GM19025 (cell line): ENCODE data around the gene ZNF438.
"Not testable (repeated sequence)": the region's sequence is repeated elsewhere in the genome, so short reads cannot be mapped to it uniquely, and the experiment has no call there.

ENCODE experiments used
- ATAC-seq: cut with Tn5 transposase; IDR thresholded peaks from one replicate; pipeline ENCODE4 v1.9.1; 2021; ENCODE audit warnings: mild to moderate bottlenecking, low read depth, moderate library complexity; ENCODE audit not compliant: unreplicated experiment

The ZNF438 gene

DNA sequence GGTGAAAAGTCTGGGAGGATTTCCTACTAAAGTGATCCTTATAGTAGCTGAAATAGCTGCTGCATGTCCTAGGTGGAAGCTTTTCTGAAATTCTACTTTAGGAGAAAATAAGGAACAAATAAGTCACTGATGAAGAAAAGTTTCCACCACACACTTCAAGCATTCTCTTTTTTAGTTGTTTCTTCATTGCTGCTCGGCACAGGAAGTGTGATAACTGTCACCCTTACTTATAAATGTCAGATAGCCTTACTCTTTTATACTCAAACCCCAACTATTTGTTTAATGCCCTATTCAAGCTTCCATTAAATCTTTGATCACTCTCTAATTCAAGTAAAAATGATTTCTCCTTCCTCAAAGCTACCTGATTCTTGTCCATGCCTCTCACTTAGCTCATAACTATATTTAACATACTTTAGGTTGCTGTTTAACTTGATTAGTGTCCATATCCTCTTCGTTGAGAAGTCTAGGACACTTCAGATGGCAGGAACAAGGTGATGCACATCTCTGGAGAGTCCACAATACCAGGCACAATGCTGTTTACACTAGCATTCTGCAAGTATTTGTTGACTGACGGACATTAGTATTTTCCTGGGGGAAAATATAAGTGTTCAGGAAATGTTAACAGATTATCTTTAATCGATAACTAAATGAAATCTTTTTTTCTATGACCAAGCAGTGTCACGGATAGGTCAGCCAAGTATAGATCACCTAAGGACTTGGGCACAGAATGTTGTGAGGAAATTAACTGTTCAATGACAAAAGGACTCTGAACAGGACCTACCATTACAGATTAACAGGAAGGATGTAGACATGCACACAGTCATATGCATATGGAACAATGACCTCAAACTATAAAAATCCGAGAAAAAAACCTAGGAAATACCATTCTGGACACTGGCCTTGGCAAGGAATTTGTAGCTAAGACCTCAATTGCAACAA lies 67.4 kb downstream of the ZNF438 start:
- no peak for ATAC-seq

DNA sequence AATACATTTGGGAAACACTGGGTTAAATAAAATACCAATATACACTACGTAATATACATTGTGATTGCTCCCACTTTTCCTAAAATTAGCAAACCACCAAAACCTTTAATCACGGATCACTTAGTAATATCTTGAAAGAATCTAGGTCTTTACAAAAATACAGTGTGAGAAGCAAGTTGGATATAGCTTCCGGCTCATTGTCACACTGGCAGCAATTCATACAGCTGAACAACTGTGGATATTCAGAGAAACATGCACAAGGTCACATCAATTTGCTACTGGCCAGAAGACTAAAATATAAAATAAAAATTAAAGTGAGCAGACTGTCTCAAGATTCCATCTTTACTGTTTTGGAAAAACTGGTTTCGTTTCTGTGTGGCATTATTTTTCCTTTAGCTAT lies 69.1 kb downstream of the ZNF438 start:
- ATAC-seq = no peak

DNA sequence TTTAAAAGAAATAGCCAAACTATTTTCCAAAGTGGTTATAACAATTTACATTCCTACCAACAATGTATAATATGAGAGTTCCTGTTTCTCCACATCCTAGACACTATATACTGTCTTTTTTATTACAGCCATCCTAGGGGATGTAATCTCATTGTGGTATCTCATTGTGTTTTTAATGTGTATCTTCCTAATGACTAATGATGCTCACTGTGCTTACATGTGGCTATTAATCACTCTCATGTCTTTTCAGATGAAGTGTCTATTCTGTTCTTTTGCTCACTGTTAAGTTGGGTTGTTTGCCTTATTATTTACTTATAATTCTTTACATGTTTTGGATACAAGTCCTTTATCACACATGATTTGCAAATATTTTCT lies 71.8 kb downstream of the ZNF438 start:
- ATAC-seq = no peak

DNA sequence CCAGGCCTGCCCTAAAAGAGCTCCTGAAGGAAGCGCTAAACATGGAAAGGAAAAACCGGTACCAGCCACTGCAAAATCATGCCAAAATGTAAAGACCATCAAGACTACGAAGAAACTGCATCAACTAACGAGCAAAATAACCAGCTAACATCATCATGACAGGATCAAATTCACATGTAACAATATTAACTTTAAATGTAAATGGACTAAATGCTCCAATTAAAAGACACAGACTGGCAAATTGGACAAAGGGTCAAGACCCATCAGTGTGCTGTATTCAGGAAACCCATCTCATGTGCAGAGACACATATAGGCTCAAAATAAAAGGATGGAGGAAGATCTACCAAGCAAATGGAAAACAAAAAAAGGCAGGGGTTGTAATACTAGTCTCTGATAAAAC lies 82.4 kb downstream of the ZNF438 start:
- ATAC-seq = not testable (repeated sequence)

DNA sequence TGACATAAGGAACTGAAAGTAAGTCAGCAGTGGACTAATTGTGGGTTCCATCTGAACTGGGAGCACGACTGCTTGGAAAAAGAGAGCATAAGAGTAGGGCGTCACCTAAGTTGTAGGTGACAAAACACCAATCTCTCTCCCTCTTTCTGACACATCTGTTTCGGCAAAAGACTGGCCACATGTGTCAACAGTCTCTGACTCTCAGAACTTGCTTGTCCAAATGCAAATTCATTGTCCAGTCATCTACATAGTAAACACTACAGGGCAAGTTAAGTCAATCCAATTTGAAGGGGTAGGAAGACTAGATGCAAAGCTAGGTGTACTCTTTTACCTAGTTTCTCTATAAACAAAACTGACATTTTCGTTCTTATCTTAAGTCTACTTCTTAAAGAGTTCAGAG lies 87.7 kb downstream of the ZNF438 start:
- no peak for ATAC-seq

DNA sequence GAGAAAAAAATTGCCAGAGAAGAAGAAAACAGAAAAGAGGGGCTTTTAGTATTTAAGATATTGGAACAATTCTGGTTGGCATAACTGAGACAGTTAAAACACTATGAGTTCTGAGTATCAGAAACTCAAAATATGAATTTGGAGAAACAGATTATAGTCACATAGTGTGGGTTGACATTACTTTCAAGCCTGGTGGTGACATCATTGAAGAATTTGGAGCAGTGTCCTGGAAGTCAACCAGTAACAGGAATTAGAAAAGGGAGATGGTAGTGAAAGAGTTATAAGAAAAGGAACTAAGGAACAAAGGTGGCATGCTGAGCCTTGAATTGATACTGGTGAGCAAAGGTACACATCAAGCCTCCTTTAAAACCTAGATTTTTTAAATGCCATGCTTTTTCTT lies 88.2 kb downstream of the ZNF438 start:
- ATAC-seq = no peak

DNA sequence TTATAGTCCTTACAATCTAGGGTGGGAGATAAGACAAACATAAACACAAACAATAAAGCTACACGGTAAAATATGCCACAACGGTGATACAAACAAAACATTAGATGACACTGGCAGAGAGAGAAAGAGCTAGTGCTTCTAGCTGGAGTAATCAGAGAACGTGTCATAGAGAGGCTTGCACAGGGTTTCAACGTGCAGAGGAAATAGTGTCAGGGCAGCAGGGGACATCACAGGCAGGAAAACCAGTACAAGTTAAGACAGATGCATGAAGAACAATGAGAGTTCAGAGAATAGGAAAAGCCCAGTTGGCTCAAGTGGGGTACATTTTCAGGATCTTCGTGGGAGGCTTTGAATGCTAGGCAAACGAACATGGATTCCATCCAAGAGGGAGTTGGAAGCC lies 91.4 kb downstream of the ZNF438 start:
- ATAC-seq = no peak

DNA sequence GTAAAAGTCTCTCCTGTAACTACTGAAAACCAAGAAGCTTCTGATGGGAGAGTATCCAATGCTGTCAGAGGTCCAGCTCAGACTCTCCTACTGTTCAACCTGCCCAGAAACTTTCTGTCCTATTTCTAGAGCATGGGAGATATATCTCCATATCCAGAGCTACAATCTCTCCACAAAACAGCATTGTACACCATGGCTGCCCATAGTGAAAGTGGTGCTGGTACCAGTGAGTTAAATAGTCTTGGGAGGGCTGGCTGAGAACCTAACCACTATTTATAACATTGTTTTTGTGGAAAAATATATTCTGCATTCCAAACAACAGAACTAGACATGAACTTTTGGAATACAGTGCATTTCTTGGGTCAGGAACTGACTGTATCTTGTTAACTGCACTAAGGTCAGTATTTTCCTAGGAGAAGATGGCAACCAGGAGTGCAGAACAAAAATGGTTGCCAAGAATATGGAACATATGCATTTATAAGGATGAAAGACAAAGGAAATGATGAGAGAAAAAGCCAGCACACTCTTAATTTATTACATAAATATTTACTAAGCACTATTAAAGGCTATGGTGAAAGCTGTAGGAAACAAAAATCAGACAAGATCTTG lies 91.9 kb downstream of the ZNF438 start:
- no peak for ATAC-seq

DNA sequence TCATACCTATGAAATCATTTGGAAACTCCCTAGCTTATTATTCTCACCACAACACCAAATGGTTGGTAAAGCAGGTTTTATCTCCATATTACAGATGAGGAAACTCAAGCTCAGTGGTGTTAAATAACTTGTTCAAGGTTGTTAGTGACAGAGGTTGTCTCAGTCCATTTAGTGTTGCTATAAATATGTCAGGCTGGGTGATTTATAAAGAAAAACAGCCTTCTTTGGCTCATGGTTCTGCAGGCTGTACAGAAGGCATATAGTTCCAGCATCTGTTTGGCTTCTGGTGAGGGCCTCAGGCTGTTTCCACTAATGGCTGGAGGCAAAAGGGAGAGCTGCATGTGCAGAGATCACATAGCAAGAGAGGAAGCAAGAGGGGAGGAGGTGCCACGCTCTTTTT lies 96.6 kb downstream of the ZNF438 start:
- no peak for ATAC-seq

DNA sequence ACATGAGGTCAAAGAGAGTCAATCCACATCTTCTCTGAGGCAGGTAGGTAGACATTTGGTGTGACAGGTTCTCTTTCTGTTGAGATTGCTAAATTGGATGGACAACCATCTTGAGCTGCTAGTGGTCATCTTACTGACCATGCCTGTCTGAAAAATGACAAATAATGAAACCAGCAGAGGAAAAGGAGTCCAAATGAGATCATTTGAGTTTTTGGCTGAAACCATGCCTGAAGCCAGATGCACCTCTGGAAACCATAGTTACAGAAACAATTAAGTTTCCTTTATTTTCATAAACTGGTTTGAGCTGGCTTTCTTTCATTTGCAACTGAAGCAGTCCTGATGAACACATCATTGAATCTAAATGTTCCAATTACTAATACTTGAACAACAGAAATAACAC lies 100.6 kb downstream of the ZNF438 start:
- ATAC-seq = no peak

DNA sequence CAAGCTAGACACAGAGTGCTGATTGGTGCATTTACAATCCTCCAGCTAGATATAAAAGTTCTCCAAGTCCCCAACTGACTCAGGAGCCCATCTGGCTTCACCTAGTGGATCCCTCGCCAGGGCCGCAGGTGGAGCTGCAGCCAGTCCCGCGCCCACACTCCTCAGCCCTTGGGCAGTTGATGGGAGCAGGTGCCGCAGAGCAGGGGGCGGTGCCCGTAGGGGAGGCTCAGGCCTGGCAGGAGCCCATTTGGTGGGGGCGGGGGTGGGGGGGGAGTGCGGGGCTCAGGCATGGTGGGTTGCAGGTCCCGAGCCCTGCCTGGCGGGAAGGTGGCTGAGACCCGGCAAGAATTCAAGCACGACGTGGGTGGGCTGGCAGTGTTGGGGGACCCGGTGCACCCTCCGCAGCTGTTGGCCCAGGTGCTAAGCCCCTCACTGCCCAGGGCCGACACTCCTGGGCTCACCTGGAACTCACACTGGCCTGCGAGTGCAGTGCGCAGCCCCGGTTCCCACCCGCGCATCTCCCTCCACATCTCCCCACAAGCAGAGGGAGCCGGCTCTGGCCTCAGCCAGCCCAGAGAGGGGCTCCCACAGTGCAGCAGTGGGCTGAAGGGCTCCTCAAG lies 101.7 kb downstream of the ZNF438 start:
- ATAC-seq = no peak

DNA sequence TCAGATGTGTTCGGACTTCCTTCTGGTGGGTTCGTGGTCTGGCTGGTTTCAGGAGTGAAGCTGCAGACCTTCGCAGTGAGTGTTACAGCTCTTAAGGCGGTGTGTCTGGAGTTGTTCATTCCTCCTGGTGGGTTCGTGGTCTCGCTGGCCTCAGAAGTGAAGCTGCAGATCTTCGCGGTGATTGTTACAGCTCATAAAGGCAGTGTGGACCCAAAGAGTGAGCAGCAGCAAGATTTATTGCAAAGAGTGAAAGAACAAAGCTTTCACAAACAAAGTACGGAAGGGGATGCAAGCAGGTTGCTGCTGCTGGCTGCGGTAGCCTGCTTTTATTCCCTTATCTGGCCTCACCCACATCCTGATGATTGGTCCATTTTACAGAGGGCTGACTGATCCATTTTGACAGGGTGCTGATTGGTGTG lies 102.3 kb downstream of the ZNF438 start:
- not testable (repeated sequence) for ATAC-seq

DNA sequence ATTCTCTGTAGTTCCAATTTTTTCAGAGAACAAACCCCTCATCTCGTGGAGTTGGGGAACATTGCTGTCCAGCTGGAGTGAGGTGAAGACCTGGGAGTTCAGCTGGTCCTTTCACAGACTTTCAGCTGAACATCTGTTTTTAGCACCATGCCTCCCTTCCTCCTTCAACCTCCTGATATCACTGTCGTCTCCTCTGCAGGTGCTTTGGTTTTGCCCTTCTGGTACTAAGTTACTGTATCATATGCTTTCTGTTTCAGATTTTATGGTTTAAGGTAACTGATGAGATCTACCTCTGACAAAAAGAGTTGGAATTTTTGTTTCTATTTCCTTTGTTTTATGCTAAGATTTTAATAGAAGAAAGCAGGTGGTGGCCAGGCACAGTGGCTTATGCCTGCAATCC lies 102.9 kb downstream of the ZNF438 start:
- peak; percentile 91 for ATAC-seq

DNA sequence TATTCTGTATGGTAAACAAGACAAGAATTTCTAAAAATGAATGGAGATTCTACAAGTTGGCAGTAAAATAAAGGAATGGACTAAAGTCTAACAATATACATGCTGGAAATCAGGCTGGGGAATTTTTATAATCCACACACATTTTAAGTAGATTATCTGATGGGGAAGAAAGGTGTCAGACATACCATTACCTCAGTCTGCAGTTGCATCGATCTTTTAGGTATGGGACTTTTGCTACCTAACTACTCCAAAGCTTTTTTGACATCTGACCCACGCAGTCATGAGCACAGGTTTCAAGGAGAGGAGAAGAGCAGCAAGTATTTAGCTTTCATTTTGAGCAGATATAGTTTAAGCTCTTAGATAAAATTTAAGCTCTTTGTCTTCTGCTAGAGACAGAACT lies 113.0 kb downstream of the ZNF438 start:
- ATAC-seq = no peak

DNA sequence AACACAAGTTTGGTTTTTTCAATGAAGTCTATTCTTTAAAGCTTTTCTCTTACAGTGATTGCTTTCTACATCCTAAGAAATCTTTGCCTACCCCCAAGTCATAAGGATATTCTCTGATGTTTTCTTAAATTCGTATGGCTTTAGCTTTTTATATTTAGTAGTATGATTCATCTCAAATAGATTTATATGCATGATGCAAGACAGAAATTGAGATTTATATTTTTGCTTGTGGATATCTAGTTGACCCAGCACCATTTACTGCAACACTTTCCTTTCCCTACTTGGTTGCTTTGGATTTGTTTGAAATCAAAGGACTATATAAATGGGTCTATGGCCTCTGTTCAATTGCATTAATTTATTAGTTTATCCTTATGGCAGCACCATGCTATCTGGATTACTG lies 113.9 kb downstream of the ZNF438 start:
- ATAC-seq = no peak

DNA sequence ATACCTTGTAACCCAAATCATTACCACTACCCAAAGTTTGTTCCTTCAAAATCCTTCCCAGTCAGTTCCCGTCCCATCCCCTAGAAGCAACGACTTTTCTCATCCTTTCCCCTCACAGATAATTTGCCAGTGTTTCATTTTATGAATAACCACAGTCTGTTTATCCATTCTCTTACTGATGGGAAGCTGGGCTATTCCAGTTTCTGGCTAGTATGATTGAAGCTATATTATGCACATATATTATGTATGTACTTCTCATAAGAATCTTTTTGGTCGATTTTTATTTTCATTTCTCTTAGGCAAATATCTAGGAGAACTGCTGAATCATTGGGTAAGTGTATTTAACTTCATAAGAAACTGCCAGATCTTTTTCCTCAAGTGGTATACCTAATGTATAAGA lies 114.6 kb downstream of the ZNF438 start:
- ATAC-seq = no peak

DNA sequence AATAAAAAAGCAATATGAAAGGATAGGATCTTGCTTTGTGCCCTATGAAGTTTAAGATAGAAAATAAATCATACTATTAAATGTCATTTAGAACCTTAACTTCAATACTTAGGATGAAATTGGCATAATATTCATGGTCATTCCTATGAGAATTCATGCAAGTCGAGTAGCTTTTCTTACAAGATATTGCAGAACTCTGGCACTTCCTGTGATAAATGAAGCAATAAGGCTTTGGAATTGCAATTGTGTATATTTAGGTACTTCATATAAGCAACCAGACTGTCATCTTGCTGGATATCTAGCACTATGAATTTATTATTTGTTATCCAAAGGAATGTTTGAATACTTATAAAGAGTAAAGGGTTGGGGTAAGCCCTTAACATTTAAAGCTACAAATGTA lies 116.5 kb downstream of the ZNF438 start:
- ATAC-seq = no peak

DNA sequence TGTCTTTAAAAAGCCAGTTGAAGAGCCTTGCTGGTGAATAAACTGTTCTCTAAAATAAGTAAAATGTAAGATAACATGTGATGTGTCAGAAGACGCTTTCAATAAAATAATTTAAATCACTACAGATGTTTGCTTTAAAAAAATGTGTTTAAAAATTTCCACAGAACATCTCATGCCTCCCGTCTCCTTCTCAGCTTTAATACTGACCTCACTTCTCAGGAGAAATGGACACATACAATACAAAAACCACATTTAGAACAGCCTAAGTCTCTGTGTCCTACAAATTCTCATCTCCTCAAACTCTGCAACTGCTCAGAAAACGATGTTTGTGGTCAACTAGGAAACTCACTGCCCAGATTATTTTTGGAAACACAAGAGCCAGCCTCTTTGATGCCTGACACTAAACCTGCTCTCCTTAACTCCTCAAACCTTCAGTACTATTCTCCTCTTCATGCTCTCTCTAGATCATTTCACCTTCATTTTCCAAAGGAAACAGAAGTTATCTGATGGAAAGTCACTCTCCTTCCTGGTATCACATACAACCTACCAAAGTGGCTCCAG lies 120.3 kb downstream of the ZNF438 start:
- no peak for ATAC-seq

DNA sequence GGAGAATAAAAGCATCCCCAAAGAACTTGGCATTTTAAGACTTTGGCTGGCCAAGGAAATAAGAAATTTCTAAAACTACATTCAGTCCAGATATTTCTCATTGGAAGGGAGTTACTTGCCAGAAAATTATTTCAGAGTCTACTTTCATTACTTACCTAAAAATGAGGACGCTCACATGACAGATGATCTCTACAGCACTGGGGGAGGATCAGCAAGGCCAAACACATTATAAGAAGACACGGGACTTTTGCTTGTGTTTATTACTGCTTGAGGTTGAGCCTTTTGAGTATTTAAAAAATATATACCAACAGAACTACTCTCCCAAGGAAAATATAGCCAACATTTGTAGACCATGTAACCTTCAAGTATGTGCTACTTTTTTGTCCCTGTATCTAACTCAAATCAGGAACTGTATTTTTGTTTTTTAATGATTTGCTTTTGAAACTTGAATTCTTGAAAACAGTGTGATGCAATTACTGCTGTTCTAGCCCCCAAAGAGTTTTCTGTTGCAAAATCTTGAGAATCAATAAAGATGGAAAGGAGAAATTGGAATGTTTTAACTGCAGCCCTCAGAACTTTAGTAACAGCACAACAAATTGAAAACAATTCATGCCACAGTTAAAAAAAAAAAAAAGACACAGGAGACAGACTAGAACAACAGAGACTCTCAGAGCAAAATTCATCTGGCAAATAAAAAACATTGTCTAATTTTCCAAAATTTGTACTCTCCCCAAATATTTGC lies 128.1 kb downstream of the ZNF438 start:
- ATAC-seq = no peak

DNA sequence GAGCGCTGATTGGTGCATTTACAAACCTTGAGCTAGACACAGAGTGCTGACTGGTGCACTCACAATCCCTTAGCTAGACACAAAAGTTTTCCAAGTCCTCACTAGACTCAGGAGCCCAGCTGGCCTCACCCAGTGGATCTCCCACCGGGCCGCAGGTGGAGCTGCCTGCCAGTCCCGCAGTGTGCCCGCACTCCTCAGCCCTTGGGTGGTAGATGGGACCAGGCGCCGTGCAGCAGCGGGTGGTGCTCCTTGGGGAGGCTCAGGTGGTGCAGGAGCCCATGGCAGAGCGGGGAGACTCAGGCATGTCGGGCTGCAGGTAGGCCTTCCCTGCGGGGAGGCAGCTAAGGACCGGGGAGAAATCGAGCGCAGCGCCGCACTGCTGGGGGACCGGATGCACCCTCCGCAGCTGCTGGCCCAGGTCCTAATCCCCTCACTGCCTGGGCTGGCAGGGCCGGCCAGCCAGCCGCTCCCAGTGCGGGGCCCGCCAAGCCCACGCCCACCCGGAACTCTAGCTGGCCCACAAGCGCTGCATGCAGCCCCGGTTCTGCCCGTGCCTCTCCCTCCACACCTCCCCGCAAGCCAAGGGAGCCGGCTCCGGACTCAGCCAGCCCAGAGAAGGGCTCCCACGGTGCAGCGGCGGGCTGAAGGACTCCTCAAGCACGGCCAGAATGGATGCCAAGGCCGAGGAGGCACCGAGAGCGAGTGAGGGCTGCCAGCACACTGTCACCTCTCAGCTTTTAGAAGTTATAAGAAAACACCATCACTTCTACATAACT lies 128.9 kb downstream of the ZNF438 start:
- ATAC-seq = no peak
